ENCODE measurements around the gene GID8.

GID8 gene

DNA sequence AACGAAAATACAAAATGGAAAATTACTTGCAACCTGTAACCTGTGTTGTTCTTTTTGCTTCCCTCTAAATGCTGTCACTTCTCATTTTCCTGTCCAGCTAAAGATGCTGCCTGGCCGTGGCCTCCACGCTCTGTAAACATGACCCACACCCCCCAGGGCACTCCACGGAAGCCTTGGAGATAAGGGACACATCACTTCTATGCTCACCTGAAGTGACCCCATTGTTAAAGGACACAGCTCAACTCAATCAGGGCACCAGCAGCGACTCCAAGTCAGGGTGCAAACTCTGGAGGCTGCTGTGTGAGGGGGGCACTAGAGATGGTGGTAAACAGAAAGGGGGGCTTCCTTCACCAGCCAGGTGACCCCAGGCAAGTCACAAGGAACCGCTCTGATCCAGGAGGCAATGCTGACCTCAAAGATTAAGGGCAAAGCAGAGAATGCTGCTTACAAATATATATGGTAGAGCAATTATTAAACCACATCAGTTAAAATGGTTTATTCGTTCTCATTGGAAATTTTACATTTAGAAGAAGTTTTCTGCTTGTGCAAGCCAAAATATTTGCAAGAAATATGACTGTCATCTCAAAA lies 24.8 kb upstream of the GID8 start:
- Histone ChIP-seq H3K27me3 (ENCODE audit: control insufficient read depth, insufficient read depth, low read length) (no peaks in the 10 kb centered on the region), H3K36me3 (ENCODE audit: control insufficient read depth, insufficient read depth, low read length) (peaks cover 28% of the 10 kb centered on the region), H3K27ac (ENCODE audit: low read length) (no peak overlapping the region), H3K9me3 (ENCODE audit: control insufficient read depth, insufficient read depth, low read length) (no peaks in the 10 kb centered on the region), H3K4me1 (ENCODE audit: control insufficient read depth, insufficient read depth, low read length) (peaks cover 9% of the 10 kb centered on the region), H3K4me3 (ENCODE audit: low read length) (no peak overlapping the region)
- DNase-seq (ENCODE audit: low read depth, low spot score) = no peak
- WGBS (ENCODE audit: insufficient coverage, insufficient read length) = no CpG with 5 or more reads among the region's 7 CpGs

DNA sequence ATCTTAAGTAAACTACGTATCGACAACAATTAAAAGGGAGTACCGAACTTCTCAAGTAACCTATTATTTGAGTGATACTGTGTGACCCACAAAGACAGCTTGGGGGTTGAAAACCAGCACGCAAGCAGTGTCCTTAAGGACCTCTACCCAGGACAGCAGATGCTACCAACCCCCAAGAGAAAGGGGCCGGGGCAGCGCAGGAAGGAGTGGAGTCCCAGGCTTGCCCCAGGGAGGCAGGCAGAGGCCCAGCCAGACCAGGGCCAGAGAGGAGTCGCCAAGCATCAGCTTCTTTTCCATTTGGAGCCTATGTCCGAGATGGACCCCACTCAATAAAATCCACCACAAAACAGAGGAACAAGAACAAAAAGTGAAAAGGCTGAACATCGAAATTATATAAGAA lies 23.5 kb upstream of the GID8 start:
- no CpG with 5 or more reads among the region's 9 CpGs for WGBS (ENCODE audit: insufficient coverage, insufficient read length)
- H3K27me3 ChIP-seq (ENCODE audit: control insufficient read depth, insufficient read depth, low read length) = no peaks in the 10 kb centered on the region
- H3K4me3 ChIP-seq (ENCODE audit: low read length) = no peak overlapping the region
- H3K4me1 ChIP-seq (ENCODE audit: control insufficient read depth, insufficient read depth, low read length) = peaks cover 11% of the 10 kb centered on the region
- DNase-seq (ENCODE audit: low read depth, low spot score) = no peak
- no peak overlapping the region for H3K27ac ChIP-seq (ENCODE audit: low read length)
- H3K9me3 ChIP-seq (ENCODE audit: control insufficient read depth, insufficient read depth, low read length) = no peaks in the 10 kb centered on the region
- peaks cover 18% of the 10 kb centered on the region for H3K36me3 ChIP-seq (ENCODE audit: control insufficient read depth, insufficient read depth, low read length)

DNA sequence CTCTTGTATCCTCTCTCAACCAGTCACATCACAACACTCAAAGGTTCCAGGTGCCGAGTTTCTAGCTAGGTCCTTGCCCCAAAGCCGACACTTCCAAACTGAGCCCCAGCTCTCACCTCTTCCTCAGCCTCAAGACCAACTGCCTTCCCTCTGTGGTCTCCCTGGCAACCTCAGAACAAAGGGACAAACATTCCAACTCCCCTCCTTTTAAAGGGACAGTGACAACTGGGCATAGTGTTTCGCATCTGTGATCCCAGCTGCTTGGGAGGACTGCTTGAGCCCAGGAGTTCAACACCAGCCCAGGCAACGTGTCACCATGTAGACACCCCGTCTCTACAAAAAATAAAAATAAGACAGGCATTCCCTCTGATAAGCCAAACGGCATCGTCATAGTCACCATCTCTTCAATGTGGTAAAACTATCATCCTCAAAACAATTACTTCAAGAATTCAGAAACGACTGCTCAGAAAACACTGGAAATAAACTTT lies 22.9 kb upstream of the GID8 start:
- no peak for DNase-seq (ENCODE audit: low read depth, low spot score)
- Histone ChIP-seq H3K9me3 (ENCODE audit: control insufficient read depth, insufficient read depth, low read length) (no peaks in the 10 kb centered on the region), H3K27ac (ENCODE audit: low read length) (no peak overlapping the region), H3K4me1 (ENCODE audit: control insufficient read depth, insufficient read depth, low read length) (peaks cover 12% of the 10 kb centered on the region), H3K4me3 (ENCODE audit: low read length) (no peak overlapping the region), H3K27me3 (ENCODE audit: control insufficient read depth, insufficient read depth, low read length) (no peaks in the 10 kb centered on the region), H3K36me3 (ENCODE audit: control insufficient read depth, insufficient read depth, low read length) (peaks cover 18% of the 10 kb centered on the region)
- WGBS (ENCODE audit: insufficient coverage, insufficient read length) = no CpG with 5 or more reads among the region's 8 CpGs

DNA sequence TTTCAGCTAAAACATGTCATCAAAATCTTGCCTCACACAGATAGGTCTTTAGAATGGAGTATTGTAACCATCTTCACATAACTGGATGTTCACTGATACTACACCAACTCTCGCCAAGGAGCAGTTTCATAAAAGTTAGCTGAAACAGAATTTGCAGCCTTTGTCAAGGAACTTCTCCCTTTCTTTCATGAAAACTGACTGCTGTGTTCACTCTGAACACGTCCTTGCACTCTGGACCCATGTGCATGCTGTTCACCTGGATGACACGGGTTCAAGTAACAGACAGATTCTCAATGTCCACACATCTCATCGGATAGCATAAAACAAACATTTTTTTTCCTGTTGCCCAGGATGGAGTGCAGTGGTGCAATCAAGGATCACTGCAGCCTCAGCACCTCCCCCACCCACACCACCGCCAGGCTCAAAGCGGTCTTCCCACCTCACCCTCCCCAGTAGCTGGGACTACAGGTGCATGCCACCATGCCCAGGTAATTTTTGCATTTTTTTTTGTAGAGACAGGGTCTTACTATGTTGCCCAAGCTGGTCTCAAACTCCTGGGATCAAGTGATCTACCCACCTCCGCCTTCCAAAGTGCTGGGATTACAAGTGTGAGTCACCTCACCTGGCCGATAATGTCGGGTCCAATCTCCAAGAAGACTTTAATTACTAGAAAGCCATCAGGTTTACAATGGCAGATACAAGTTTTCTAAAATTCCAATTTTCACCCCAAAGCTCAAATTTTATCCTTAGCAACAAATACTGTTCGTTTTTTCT lies 21.1 kb upstream of the GID8 start:
- Histone ChIP-seq H3K27me3 (ENCODE audit: control insufficient read depth, insufficient read depth, low read length) (no peaks in the 10 kb centered on the region), H3K27ac (ENCODE audit: low read length) (no peak overlapping the region), H3K9me3 (ENCODE audit: control insufficient read depth, insufficient read depth, low read length) (no peaks in the 10 kb centered on the region), H3K4me1 (ENCODE audit: control insufficient read depth, insufficient read depth, low read length) (peaks cover 14% of the 10 kb centered on the region), H3K4me3 (ENCODE audit: low read length) (no peak overlapping the region), H3K36me3 (ENCODE audit: control insufficient read depth, insufficient read depth, low read length) (0 out of 2 replicates have a peak, but pooled peaks cover 2% of the 10 kb centered on the region)
- DNase-seq (ENCODE audit: low read depth, low spot score) = no peak
- WGBS (ENCODE audit: insufficient coverage, insufficient read length) = no CpG with 5 or more reads among the region's 10 CpGs

DNA sequence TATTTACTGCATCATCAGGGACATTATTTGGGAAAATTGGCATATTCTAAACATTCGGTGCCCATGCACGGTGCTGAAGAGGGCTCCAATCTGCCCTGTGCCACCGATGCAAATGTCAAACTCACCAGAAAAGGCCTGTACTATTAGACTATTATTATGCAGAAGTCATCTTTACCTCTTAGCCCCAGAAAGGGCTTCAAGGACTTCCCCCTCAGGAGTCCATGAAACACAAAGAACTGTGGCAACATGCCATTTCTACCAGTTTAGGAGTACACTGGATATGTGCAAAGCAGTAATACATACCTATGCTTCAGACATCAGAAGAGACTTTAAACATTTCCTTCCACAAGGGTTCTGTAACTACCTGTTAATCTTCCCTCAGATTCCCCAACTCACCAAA lies 20.2 kb upstream of the GID8 start:
- Histone ChIP-seq H3K9me3 (ENCODE audit: control insufficient read depth, insufficient read depth, low read length) (no peaks in the 10 kb centered on the region), H3K27ac (ENCODE audit: low read length) (no peak overlapping the region), H3K27me3 (ENCODE audit: control insufficient read depth, insufficient read depth, low read length) (no peaks in the 10 kb centered on the region), H3K4me1 (ENCODE audit: control insufficient read depth, insufficient read depth, low read length) (peaks cover 15% of the 10 kb centered on the region), H3K4me3 (ENCODE audit: low read length) (no peak overlapping the region), H3K36me3 (ENCODE audit: control insufficient read depth, insufficient read depth, low read length) (0 out of 2 replicates have a peak, but pooled peaks cover 2% of the 10 kb centered on the region)
- no peak for DNase-seq (ENCODE audit: low read depth, low spot score)
- no CpG with 5 or more reads among the region's 3 CpGs for WGBS (ENCODE audit: insufficient coverage, insufficient read length)

DNA sequence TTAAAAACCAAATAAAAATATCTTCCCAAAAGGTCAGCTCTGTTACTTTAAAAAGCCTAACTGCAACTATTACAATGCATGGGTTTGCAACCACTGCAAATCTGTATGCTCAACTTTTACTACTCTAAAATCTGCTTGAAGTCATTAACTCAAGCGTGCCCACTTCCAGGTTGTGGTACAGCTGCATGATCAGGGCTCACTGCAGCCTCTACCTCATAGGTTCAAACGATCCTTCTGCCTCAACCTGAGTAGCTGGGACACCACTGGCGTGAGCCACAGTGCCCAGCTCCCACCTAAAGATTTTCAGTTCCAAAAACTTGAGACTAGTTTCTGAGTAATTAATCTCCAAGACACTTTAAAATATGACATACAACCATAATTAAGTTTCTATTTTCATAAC lies 19.8 kb upstream of the GID8 start:
- H3K27ac ChIP-seq (ENCODE audit: low read length) = no peak overlapping the region
- 0 out of 2 replicates have a peak, but pooled peaks cover under 1% of the 10 kb centered on the region for H3K36me3 ChIP-seq (ENCODE audit: control insufficient read depth, insufficient read depth, low read length)
- H3K4me1 ChIP-seq (ENCODE audit: control insufficient read depth, insufficient read depth, low read length) = peaks cover 15% of the 10 kb centered on the region
- no peak for DNase-seq (ENCODE audit: low read depth, low spot score)
- H3K4me3 ChIP-seq (ENCODE audit: low read length) = no peak overlapping the region
- H3K9me3 ChIP-seq (ENCODE audit: control insufficient read depth, insufficient read depth, low read length) = no peaks in the 10 kb centered on the region
- WGBS (ENCODE audit: insufficient coverage, insufficient read length) = no CpG with 5 or more reads among the region's 3 CpGs
- no peaks in the 10 kb centered on the region for H3K27me3 ChIP-seq (ENCODE audit: control insufficient read depth, insufficient read depth, low read length)

DNA sequence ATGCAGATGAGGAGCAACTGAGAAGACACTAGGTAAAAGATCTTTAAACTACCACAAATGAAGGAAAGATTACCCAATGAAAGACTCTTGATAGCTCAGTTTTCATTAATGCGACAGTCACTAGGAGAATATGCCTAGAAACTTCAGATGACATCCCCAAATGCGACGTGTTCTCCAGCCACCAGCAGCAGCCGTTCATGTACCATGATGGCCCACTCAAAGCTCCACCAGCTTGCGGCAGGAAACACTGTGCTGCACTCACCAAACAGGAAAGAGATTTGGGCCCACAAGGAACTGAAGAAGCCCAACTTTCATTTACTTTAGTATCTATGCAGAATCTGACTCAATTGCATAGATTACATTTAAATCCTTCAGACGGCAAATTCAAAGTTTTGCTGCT lies 19.1 kb upstream of the GID8 start:
- DNase-seq (ENCODE audit: low read depth, low spot score) = no peak
- no CpG with 5 or more reads among the region's 6 CpGs for WGBS (ENCODE audit: insufficient coverage, insufficient read length)
- Histone ChIP-seq H3K4me1 (ENCODE audit: control insufficient read depth, insufficient read depth, low read length) (peaks cover 15% of the 10 kb centered on the region), H3K36me3 (ENCODE audit: control insufficient read depth, insufficient read depth, low read length) (no peaks in the 10 kb centered on the region), H3K27me3 (ENCODE audit: control insufficient read depth, insufficient read depth, low read length) (no peaks in the 10 kb centered on the region), H3K4me3 (ENCODE audit: low read length) (no peak overlapping the region), H3K9me3 (ENCODE audit: control insufficient read depth, insufficient read depth, low read length) (no peaks in the 10 kb centered on the region), H3K27ac (ENCODE audit: low read length) (no peak overlapping the region)

DNA sequence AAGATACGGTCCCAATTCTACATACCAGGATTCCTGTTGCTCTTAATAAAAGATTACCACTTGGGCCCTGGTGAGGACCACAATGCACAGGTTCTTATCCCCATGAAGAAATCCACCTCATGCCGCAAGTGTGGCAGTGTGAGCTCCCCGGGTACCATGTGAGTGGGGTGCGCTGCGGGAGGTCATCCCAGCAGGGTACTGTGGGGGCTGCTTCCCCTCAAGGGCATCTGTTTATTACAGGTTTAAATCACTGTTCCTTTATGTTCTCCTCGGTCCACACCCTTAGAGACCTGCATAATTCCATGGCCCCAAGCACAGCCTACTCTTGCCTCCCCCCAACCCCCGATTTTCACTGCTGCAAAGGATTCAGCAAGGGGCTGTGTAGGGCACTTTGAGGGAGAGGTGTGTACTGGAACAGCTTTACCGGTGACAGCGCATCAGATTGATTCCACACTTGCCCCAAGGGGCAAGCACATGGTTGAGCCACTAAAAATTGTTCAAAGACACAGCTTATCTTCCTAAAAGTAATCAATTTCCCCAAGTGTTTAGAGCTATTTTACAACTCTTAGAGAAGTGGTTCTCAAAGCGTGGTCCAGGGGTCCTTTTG lies 17.8 kb upstream of the GID8 start:
- Histone ChIP-seq H3K4me1 (ENCODE audit: control insufficient read depth, insufficient read depth, low read length) (peaks cover 15% of the 10 kb centered on the region), H3K4me3 (ENCODE audit: low read length) (no peak overlapping the region), H3K27me3 (ENCODE audit: control insufficient read depth, insufficient read depth, low read length) (no peaks in the 10 kb centered on the region), H3K9me3 (ENCODE audit: control insufficient read depth, insufficient read depth, low read length) (no peaks in the 10 kb centered on the region), H3K36me3 (ENCODE audit: control insufficient read depth, insufficient read depth, low read length) (no peaks in the 10 kb centered on the region), H3K27ac (ENCODE audit: low read length) (no peak overlapping the region)
- no CpG with 5 or more reads among the region's 10 CpGs for WGBS (ENCODE audit: insufficient coverage, insufficient read length)
- DNase-seq (ENCODE audit: low read depth, low spot score) = no peak

DNA sequence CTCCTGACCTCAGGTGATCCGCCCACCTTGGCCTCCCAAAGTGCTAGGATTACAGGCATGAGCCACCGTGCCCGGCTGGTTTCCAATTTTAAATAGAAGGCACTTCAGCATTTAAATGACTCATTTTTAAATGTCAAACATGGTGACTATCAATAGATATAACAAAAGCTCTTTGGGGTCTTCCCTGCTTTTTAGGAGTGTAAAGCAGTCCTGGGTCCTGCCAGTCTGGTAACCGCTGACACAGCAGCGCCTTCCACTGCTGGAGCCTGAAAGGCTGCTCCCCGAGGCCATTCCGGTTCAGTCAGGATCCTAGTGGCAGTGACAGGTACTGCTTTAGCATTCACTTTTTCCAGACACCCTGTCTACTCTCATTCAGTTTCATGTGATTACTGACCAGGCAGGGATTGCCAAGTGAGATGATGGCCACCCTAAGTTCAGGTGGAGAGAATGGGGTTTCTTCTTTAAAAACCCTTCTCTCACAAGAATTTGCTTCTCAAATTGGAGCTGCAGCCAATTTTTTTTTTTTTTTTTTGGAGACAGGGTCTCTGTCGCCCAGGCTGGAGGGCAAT lies 16.7 kb upstream of the GID8 start:
- no peak overlapping the region for H3K4me3 ChIP-seq (ENCODE audit: low read length)
- WGBS (ENCODE audit: insufficient coverage, insufficient read length) = no CpG with 5 or more reads among the region's 8 CpGs
- no peak for DNase-seq (ENCODE audit: low read depth, low spot score)
- H3K9me3 ChIP-seq (ENCODE audit: control insufficient read depth, insufficient read depth, low read length) = no peaks in the 10 kb centered on the region
- H3K36me3 ChIP-seq (ENCODE audit: control insufficient read depth, insufficient read depth, low read length) = no peaks in the 10 kb centered on the region
- H3K27me3 ChIP-seq (ENCODE audit: control insufficient read depth, insufficient read depth, low read length) = no peaks in the 10 kb centered on the region
- H3K27ac ChIP-seq (ENCODE audit: low read length) = no peak overlapping the region
- peaks cover 15% of the 10 kb centered on the region for H3K4me1 ChIP-seq (ENCODE audit: control insufficient read depth, insufficient read depth, low read length)

DNA sequence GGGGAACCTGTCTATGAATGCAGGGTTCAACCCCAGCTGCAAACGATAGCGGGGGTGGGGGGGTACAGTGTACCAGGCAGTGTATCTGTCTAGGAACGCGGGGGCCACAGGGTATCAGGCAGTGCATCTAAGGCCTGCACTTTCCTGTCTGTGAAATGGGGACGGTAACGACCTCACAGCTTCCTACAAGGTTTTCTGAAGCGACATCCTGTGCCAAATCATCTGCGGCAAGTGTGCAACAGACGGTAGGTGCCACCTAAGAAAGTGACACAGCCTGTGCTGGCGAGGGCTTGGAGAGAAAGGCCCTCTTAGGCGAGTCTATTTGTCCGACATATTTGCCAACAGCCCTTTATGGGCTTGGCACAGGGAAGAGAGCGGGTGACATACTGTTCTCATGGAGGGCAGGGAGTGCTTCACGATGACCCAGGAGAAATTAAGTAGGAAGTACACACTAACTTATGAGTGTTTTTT lies 15.5 kb upstream of the GID8 start:
- Histone ChIP-seq H3K27me3 (ENCODE audit: control insufficient read depth, insufficient read depth, low read length) (no peaks in the 10 kb centered on the region), H3K9me3 (ENCODE audit: control insufficient read depth, insufficient read depth, low read length) (no peaks in the 10 kb centered on the region), H3K4me3 (ENCODE audit: low read length) (no peak overlapping the region), H3K36me3 (ENCODE audit: control insufficient read depth, insufficient read depth, low read length) (no peaks in the 10 kb centered on the region), H3K27ac (ENCODE audit: low read length) (no peak overlapping the region), H3K4me1 (ENCODE audit: control insufficient read depth, insufficient read depth, low read length) (peaks cover 13% of the 10 kb centered on the region)
- DNase-seq (ENCODE audit: low read depth, low spot score) = no peak
- WGBS (ENCODE audit: insufficient coverage, insufficient read length) = no CpG with 5 or more reads among the region's 14 CpGs

Data from iPS DF 6.9 (cell line).